ENCODE results near the gene TMC3. TPM values are rescaled to one million over a fixed set of nuclear protein-coding genes. Genes with fewer than 3 reads are reported as not detected.
A peak's percentile ranks its signal among the peaks of the same experiment; 100 is the strongest.

The TMC3 gene
- total and polyA plus RNA-seq, 9 of the 15 experiments (the other 6 are each of a cell fraction or from before 2014, with no cell fraction given): 0.01 to 0.14 TPM; not detected in 7

- TF ChIP-seq ELK3 (CRISPR knock-in tag; IDR thresholded peaks at IDR 0.05) (no peak), TAF7 (tag; IDR thresholded peaks at IDR 0.05) (peak; percentile 79), HEY1 (CRISPR knock-in tag; IDR thresholded peaks at IDR 0.05; ENCODE audit: borderline replicate concordance) (no peak), ZNF57 (CRISPR knock-in tag; IDR thresholded peaks at IDR 0.05) (no peak), MTA3 (IDR thresholded peaks at IDR 0.05; ENCODE audit: borderline replicate concordance) (0 out of 2 replicates have a peak, but pooled peaks have one; percentile 80), NRF1 (conservative IDR thresholded peaks at IDR 0.05 in 1 of 2, IDR thresholded peaks at IDR 0.05 in 1 of 2) (peak; percentile 77 to 80), MEF2D (tag; conservative IDR thresholded peaks at IDR 0.05; ENCODE audit: low read depth) (no peak), CSDE1 (IDR thresholded peaks at IDR 0.05) (no peak), KLF10 (CRISPR knock-in tag; IDR thresholded peaks at IDR 0.05) (no peak), RNF2 (IDR thresholded peaks at IDR 0.05) (no peak), NFRKB (IDR thresholded peaks at IDR 0.05; ENCODE audit: low read depth) (no peak), PURB (CRISPR knock-in tag; IDR thresholded peaks at IDR 0.05; ENCODE audit: low read depth) (no peak), SLC30A9 (CRISPR knock-in tag; IDR thresholded peaks at IDR 0.05) (no peak), RBFOX2 (IDR thresholded peaks at IDR 0.05; ENCODE audit: low read depth, low read length) (peak; percentile 94), C11orf30 (IDR thresholded peaks at IDR 0.05; ENCODE audit: low read depth) (no peak), MYC (IDR thresholded peaks at IDR 0.05; ENCODE audit: low read depth, low read length) (0 out of 2 replicates have a peak, but pooled peaks have one; percentile 48), MYC (CRISPR knock-in tag; IDR thresholded peaks at IDR 0.05; ENCODE audit: borderline replicate concordance, low read depth) (no peak), E2F1 (CRISPR knock-in tag; IDR thresholded peaks at IDR 0.05) (no peak)
- TF ChIP-seq, protein P1, sequence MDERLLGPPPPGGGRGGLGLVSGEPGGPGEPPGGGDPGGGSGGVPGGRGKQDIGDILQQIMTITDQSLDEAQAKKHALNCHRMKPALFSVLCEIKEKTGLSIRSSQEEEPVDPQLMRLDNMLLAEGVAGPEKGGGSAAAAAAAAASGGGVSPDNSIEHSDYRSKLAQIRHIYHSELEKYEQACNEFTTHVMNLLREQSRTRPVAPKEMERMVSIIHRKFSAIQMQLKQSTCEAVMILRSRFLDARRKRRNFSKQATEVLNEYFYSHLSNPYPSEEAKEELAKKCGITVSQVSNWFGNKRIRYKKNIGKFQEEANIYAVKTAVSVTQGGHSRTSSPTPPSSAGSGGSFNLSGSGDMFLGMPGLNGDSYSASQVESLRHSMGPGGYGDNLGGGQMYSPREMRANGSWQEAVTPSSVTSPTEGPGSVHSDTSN (CRISPR knock-in tag; IDR thresholded peaks at IDR 0.05; ENCODE audit: low read depth): peak; percentile 65
- TF ChIP-seq, protein P1 (tag; conservative IDR thresholded peaks at IDR 0.05; ENCODE audit: low read depth): peak; percentile 90
- TF ChIP-seq, protein P2, sequence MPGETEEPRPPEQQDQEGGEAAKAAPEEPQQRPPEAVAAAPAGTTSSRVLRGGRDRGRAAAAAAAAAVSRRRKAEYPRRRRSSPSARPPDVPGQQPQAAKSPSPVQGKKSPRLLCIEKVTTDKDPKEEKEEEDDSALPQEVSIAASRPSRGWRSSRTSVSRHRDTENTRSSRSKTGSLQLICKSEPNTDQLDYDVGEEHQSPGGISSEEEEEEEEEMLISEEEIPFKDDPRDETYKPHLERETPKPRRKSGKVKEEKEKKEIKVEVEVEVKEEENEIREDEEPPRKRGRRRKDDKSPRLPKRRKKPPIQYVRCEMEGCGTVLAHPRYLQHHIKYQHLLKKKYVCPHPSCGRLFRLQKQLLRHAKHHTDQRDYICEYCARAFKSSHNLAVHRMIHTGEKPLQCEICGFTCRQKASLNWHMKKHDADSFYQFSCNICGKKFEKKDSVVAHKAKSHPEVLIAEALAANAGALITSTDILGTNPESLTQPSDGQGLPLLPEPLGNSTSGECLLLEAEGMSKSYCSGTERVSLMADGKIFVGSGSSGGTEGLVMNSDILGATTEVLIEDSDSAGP (CRISPR knock-in tag; IDR thresholded peaks at IDR 0.05): no peak
Observed at GRCh38 chr15:81323944-81324881, 49.8 kb downstream of the TMC3 start, which contains the start of gene STARD5 (continued).
